ENCODE data around the gene CFAP70. TPM values are rescaled to one million over a fixed set of nuclear protein-coding genes. Genes with fewer than 3 reads are reported as not detected.

The CFAP70 gene
- total and polyA plus RNA-seq, 2 of the 8 experiments (the other 6 are each of a cell fraction or from before 2014, with no cell fraction given) = 0.21 to 0.30 TPM

DNA sequence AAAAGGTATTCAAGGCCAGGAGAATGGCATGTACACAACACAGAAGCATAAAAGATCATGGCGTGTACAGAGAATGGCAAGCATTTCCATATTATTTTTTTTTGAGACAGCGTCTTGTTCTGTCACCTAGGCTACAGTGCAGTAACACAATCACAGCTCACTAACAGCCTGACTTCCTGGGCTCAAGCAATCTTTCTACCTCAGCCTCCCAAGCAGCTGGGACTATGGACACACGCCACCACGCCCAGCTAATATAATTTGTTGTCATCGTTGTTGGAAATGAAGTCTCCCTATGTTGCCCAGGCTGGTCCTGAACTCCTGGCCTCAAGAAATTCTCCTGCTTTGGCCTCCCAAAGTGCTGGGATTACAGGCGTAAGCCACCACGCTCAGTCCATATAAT is 27.9 kb upstream of the CFAP70 start (continued):
- no peak for TF ChIP-seq CHD7 (IDR thresholded peaks at IDR 0.05; ENCODE audit: insufficient replicate concordance, low read length)
- no peak for TF ChIP-seq CHD2 (IDR thresholded peaks at IDR 0.05; ENCODE audit: low read length)
- TF ChIP-seq PHF8 (conservative IDR thresholded peaks at IDR 0.05; ENCODE audit: low read depth, low read length) = no peak
- TF ChIP-seq GTF2F1 (IDR thresholded peaks at IDR 0.05; ENCODE audit: borderline replicate concordance, low read depth, low read length) = no peak
- TF ChIP-seq EP300 (IDR thresholded peaks at IDR 0.05; ENCODE audit: borderline replicate concordance in 1 of 2, low read depth in 2 of 2, low read length in 2 of 2) = no peak
- TF ChIP-seq ATF3 (IDR thresholded peaks at IDR 0.05; ENCODE audit: insufficient read depth, low read depth, low read length) = no peak
- no peak for TF ChIP-seq YY1 (IDR thresholded peaks at IDR 0.05; ENCODE audit: low read depth, low read length)
- TF ChIP-seq, protein P1, sequence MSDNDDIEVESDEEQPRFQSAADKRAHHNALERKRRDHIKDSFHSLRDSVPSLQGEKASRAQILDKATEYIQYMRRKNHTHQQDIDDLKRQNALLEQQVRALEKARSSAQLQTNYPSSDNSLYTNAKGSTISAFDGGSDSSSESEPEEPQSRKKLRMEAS (IDR thresholded peaks at IDR 0.05) = no peak
- no peak for TF ChIP-seq SRF (IDR thresholded peaks at IDR 0.05; ENCODE audit: low read depth, low read length)
- no peak for TF ChIP-seq SP1 (IDR thresholded peaks at IDR 0.05; ENCODE audit: low read depth, low read length)
